Trophoblast cell (in vitro differentiated cells and primary cell): Measurements from ENCODE around the gene PRKCG.
"Not testable (repeated sequence)": the region's sequence is repeated elsewhere in the genome, so short reads cannot be mapped to it uniquely, and the experiment has no call there.

ENCODE experiments used
- DNase-seq, 2 donors: peaks; one replicate each; pipeline ENCODE4 v3.0.0-alpha.2; 2016
- H2AFZ ChIP-seq: 2 replicates; pipeline ENCODE4 v1.6.1; 2013; ENCODE audit warnings: low read length, moderate library complexity, mild to moderate bottlenecking; ENCODE audit not compliant: insufficient read depth, poor library complexity
- H2AK5ac ChIP-seq: 2 replicates; pipeline ENCODE4 v1.6.1; 2013; ENCODE audit warnings: mild to moderate bottlenecking, low read length
- H2BK120ac ChIP-seq: 2 replicates; pipeline ENCODE4 v1.6.1; 2013; ENCODE audit warnings: low read length, mild to moderate bottlenecking, moderate library complexity; ENCODE audit not compliant: insufficient read depth, poor library complexity
- H2BK12ac ChIP-seq: 2 replicates; pipeline ENCODE4 v1.6.1; 2013; ENCODE audit warnings: mild to moderate bottlenecking, low read length, moderate library complexity
- H2BK5ac ChIP-seq: 2 replicates; pipeline ENCODE4 v1.6.1; 2013; ENCODE audit warnings: low read length, low read depth, moderate library complexity, mild to moderate bottlenecking; ENCODE audit not compliant: poor library complexity
- H3K14ac ChIP-seq: 2 replicates; pipeline ENCODE4 v1.6.1; 2013; ENCODE audit warnings: mild to moderate bottlenecking, low read length
- H3K18ac ChIP-seq: 2 replicates; pipeline ENCODE4 v1.6.1; 2013; ENCODE audit warnings: mild to moderate bottlenecking, low read length
- H3K23ac ChIP-seq: 2 replicates; pipeline ENCODE4 v1.6.1; 2013; ENCODE audit warnings: low read length
- H3K27ac ChIP-seq: 2 replicates; pipeline ENCODE4 v1.5.1; 2013; ENCODE audit warnings: low read depth, mild to moderate bottlenecking, inconsistent platforms, low read length, moderate library complexity
- H3K27me3 ChIP-seq: 2 replicates; pipeline ENCODE4 v1.6.1; 2013; ENCODE audit warnings: inconsistent platforms, mild to moderate bottlenecking, low read length, moderate library complexity; ENCODE audit not compliant: insufficient read depth
- H3K36me3 ChIP-seq, 2 experiments: 1 replicate in 1 of 2; 2 replicates in 1 of 2; pipeline ENCODE4 v1.6.1; 2013; ENCODE audit warnings: low read length in 2 of 2, mild to moderate bottlenecking in 2 of 2, moderate library complexity in 1 of 2; ENCODE audit not compliant: insufficient read depth in 2 of 2, control insufficient read depth in 1 of 2
- H3K4ac ChIP-seq: 2 replicates; pipeline ENCODE4 v1.6.1; 2013; ENCODE audit warnings: low read depth, mild to moderate bottlenecking, low read length, moderate library complexity
- H3K4me1 ChIP-seq, 2 experiments: 1 replicate in 1 of 2; 2 replicates in 1 of 2; pipeline ENCODE4 v1.6.1; 2013; ENCODE audit warnings: low read length in 2 of 2, mild to moderate bottlenecking in 2 of 2, moderate library complexity in 1 of 2; ENCODE audit not compliant: insufficient read depth in 2 of 2, control insufficient read depth in 1 of 2
- H3K4me2 ChIP-seq: 2 replicates; pipeline ENCODE4 v1.6.1; 2013; ENCODE audit warnings: inconsistent platforms, mild to moderate bottlenecking, low read length, moderate library complexity
- H3K4me3 ChIP-seq: 2 replicates; pipeline ENCODE4 v1.5.1; 2013; ENCODE audit warnings: mild to moderate bottlenecking, low read depth, low read length, inconsistent platforms
- H3K79me1 ChIP-seq: one replicate; pipeline ENCODE4 v1.6.1; 2013; ENCODE audit warnings: low read length
- H3K79me2 ChIP-seq: 2 replicates; pipeline ENCODE4 v1.6.1; 2013; ENCODE audit warnings: low read length, mild to moderate bottlenecking; ENCODE audit not compliant: control insufficient read depth, insufficient read depth, poor library complexity
- H3K9ac ChIP-seq: 2 replicates; pipeline ENCODE4 v1.6.1; 2013; ENCODE audit warnings: mild to moderate bottlenecking, low read length
- H3K9me3 ChIP-seq: 2 replicates; pipeline ENCODE4 v1.6.1; 2013; ENCODE audit warnings: low read depth, mild to moderate bottlenecking, control low read depth, inconsistent platforms, low read length; ENCODE audit not compliant: insufficient read depth
- H4K12ac ChIP-seq: 2 replicates; pipeline ENCODE4 v1.6.1; 2013; ENCODE audit warnings: low read depth, mild to moderate bottlenecking, low read length, moderate library complexity
- H4K8ac ChIP-seq: 2 replicates; pipeline ENCODE4 v1.6.1; 2013; ENCODE audit warnings: low read depth, mild to moderate bottlenecking, low read length, moderate library complexity
- H4K91ac ChIP-seq: one replicate; pipeline ENCODE4 v1.6.1; 2013; ENCODE audit warnings: low read depth, mild to moderate bottlenecking, low read length, moderate library complexity
- WGBS: extraction: QIAGEN DNeasy Blood & Tissue Kit; methylation state at CpG from one replicate; pipeline ENCODE4 v1.1.7; 2013; ENCODE audit warnings: missing lambda C conversion rate; ENCODE audit not compliant: insufficient read length, insufficient coverage; ENCODE audit errors: extremely low coverage; 5-methylcytosine and 5-hydroxymethylcytosine counted together

PRKCG gene

GRCh38 chr19:53840914-53841313, 41.1 kb upstream of the PRKCG start:
- not testable (repeated sequence) for H2BK5ac ChIP-seq, H3K14ac ChIP-seq, H3K4me1 ChIP-seq, H3K4me3 ChIP-seq, H4K8ac ChIP-seq, H3K36me3 ChIP-seq, H3K4ac ChIP-seq, H3K27ac ChIP-seq, H3K79me1 ChIP-seq, H4K12ac ChIP-seq, H2BK120ac ChIP-seq, H4K91ac ChIP-seq, H2AK5ac ChIP-seq, H3K27me3 ChIP-seq, H3K9me3 ChIP-seq, H2BK12ac ChIP-seq, H3K9ac ChIP-seq, H3K18ac ChIP-seq, H3K23ac ChIP-seq, H2AFZ ChIP-seq, H3K4me2 ChIP-seq, H3K79me2 ChIP-seq
- no CpG with 5 or more reads among the region's 4 CpGs for WGBS
- peak; percentile 46 to 52 for DNase-seq

GRCh38 chr19:53844849-53845246, 37.1 kb upstream of the PRKCG start:
- Histone ChIP-seq H3K4me1 (no peaks in the 10 kb centered on the region), H3K14ac (no peak overlapping the region), H4K12ac (no peak overlapping the region), H3K4me2 (no peak overlapping the region), H3K9ac (no peak overlapping the region), H3K79me1 (no peaks in the 10 kb centered on the region), H3K27me3 (no peaks in the 10 kb centered on the region), H3K4ac (no peak overlapping the region), H3K27ac (no peak overlapping the region), H2AFZ (no peak overlapping the region), H3K36me3 (no peaks in the 10 kb centered on the region), H2BK120ac (no peak overlapping the region), H3K79me2 (no peaks in the 10 kb centered on the region), H3K23ac (no peak overlapping the region), H4K8ac (no peak overlapping the region), H2BK5ac (no peak overlapping the region), H3K4me3 (no peak overlapping the region), H3K9me3 (no peaks in the 10 kb centered on the region), H2BK12ac (no peak overlapping the region), H4K91ac (no peak overlapping the region), H2AK5ac (no peak overlapping the region), H3K18ac (no peak overlapping the region)
- WGBS, result no CpG with 5 or more reads among the region's 9 CpGs
- DNase-seq, result peak in 1 of 2 donors; percentile 20

- no peak overlapping the region for H4K12ac ChIP-seq
- no peaks in the 10 kb centered on the region for H3K79me1 ChIP-seq
- no peaks in the 10 kb centered on the region for H3K4me1 ChIP-seq
- H2BK120ac ChIP-seq, result no peak overlapping the region
- H3K14ac ChIP-seq, result no peak overlapping the region
- H2AK5ac ChIP-seq, result no peak overlapping the region
- no peak overlapping the region for H2BK5ac ChIP-seq
- no peaks in the 10 kb centered on the region for H3K9me3 ChIP-seq
- H3K4me3 ChIP-seq, result no peak overlapping the region
- no peaks in the 10 kb centered on the region for H3K27me3 ChIP-seq
- H3K23ac ChIP-seq, result no peak overlapping the region
- H3K36me3 ChIP-seq, result no peaks in the 10 kb centered on the region
- peak; percentile 71 to 78 for DNase-seq
- WGBS, result no CpG with 5 or more reads among the region's 8 CpGs
- H3K4me2 ChIP-seq, result no peak overlapping the region
- H3K18ac ChIP-seq, result no peak overlapping the region
- no peak overlapping the region for H4K8ac ChIP-seq
- H4K91ac ChIP-seq, result no peak overlapping the region
- H3K27ac ChIP-seq, result no peak overlapping the region
- H3K79me2 ChIP-seq, result no peaks in the 10 kb centered on the region
- H2AFZ ChIP-seq, result no peak overlapping the region
- no peak overlapping the region for H2BK12ac ChIP-seq
- H3K9ac ChIP-seq, result no peak overlapping the region
- H3K4ac ChIP-seq, result no peak overlapping the region
Measured at GRCh38 chr19:53847555-53847954, 34.4 kb upstream of the PRKCG start.

- H3K18ac ChIP-seq, result no peak overlapping the region
- no peaks in the 10 kb centered on the region for H3K79me2 ChIP-seq
- no peak overlapping the region for H3K14ac ChIP-seq
- H4K12ac ChIP-seq, result no peak overlapping the region
- H4K91ac ChIP-seq, result no peak overlapping the region
- H2AK5ac ChIP-seq, result no peak overlapping the region
- no peak overlapping the region for H3K9ac ChIP-seq
- no peak overlapping the region for H2BK120ac ChIP-seq
- H3K4me3 ChIP-seq, result no peak overlapping the region
- H3K4me2 ChIP-seq, result no peak overlapping the region
- H2BK12ac ChIP-seq, result no peak overlapping the region
- no peak overlapping the region for H3K23ac ChIP-seq
- WGBS, result no CpG with 5 or more reads among the region's 11 CpGs
- no peak overlapping the region for H4K8ac ChIP-seq
- peak in 1 of 2 donors; percentile 17 for DNase-seq
- no peak overlapping the region for H2AFZ ChIP-seq
- no peaks in the 10 kb centered on the region for H3K36me3 ChIP-seq
- no peak overlapping the region for H3K27ac ChIP-seq
- no peak overlapping the region for H2BK5ac ChIP-seq
- H3K27me3 ChIP-seq, result no peaks in the 10 kb centered on the region
- no peaks in the 10 kb centered on the region for H3K4me1 ChIP-seq
- H3K9me3 ChIP-seq, result no peaks in the 10 kb centered on the region
- H3K79me1 ChIP-seq, result no peaks in the 10 kb centered on the region
- H3K4ac ChIP-seq, result no peak overlapping the region
Measured at GRCh38 chr19:53849237-53849676, 32.7 kb upstream of the PRKCG start.
